ENCODE data around the gene SEMA5A. TPM values are rescaled to one million over a fixed set of nuclear protein-coding genes. Genes with fewer than 3 reads are reported as not detected.

The SEMA5A gene
- total and polyA plus RNA-seq, 2 of the 8 experiments (the other 6 are each of a cell fraction or from before 2014, with no cell fraction given): 5.3 to 8.9 TPM

DNA sequence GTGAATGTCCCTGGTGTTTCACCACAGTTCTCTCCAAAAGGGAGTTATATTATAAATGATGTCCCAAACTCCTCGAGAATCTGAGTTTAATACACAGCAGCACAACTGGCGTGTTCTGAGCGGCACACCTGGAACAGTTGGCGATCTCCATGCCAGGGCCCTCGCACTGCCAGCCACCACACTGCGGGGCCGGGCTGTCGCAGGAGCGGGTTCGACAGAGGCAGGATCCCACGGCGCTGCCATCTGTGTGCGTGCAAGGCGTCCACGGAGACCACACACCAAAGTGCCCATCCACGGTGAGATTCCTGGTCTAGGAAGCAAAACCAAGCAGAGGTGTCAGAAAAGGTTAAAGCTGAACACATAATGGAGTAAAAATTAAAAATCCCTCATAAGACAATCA is 423.3 kb downstream of the SEMA5A start:
- Histone ChIP-seq H3K23me2 (ENCODE audit: low read depth, low read length) (no peaks in the 10 kb centered on the region), H3K27me3 (replicated peaks in 1 of 4; ENCODE audit: control insufficient read depth in 3 of 4, extremely low read depth in 1 of 4, insufficient read depth in 3 of 4, low read length in 3 of 4) (no peaks in the 10 kb centered on the region), H3K79me2 (ENCODE audit: control insufficient read depth in 1 of 2, insufficient read depth in 2 of 2, low read length in 2 of 2) (no peaks in the 10 kb centered on the region), H4K91ac (replicated peaks; ENCODE audit: insufficient read length, low read length) (no peak overlapping the region), H3K4me2 (ENCODE audit: insufficient read depth in 1 of 2, low read depth in 2 of 2, low read length in 2 of 2) (no peak overlapping the region), H2BK15ac (ENCODE audit: low read length) (no peak overlapping the region), H2BK5ac (ENCODE audit: low read depth, low read length) (no peak overlapping the region), H3K14ac (ENCODE audit: insufficient read length) (no peak overlapping the region), H3K4me3 (ENCODE audit: extremely low read depth in 1 of 4, insufficient read depth in 2 of 4, low read depth in 3 of 4, low read length in 4 of 4) (no peak overlapping the region), H3K79me1 (ENCODE audit: low read depth, low read length) (no peaks in the 10 kb centered on the region), H2AFZ (ENCODE audit: low read length) (no peak overlapping the region), H2BK12ac (ENCODE audit: low read depth, low read length) (no peak overlapping the region), H2BK20ac (ENCODE audit: low read length) (no peak overlapping the region), H3K56ac (replicated peaks; ENCODE audit: insufficient read length, low read depth, low read length) (no peak overlapping the region), H3K36me3 (ENCODE audit: control insufficient read depth in 2 of 4, insufficient read depth in 4 of 4, low read length in 3 of 4) (no peaks in the 10 kb centered on the region), H3K23ac (ENCODE audit: insufficient read length) (no peak overlapping the region), H3K4ac (replicated peaks; ENCODE audit: insufficient read length, low read depth, low read length) (no peak overlapping the region), H4K8ac (ENCODE audit: extremely low read depth, insufficient read depth, low read length) (no peak overlapping the region), H4K5ac (ENCODE audit: insufficient read length, low read depth, low read length) (no peak overlapping the region), H3K9ac (replicated peaks in 1 of 4; ENCODE audit: extremely low read depth in 1 of 4, low read depth in 3 of 4, low read length in 3 of 4) (no peak overlapping the region), H3K9me3 (ENCODE audit: insufficient read depth in 2 of 2, low read depth in 1 of 2, low read length in 1 of 2) (no peaks in the 10 kb centered on the region), H2AK5ac (ENCODE audit: low read depth, low read length) (no peak overlapping the region), H3K4me1 (replicated peaks in 1 of 4; ENCODE audit: control insufficient read depth in 3 of 4, insufficient read depth in 4 of 4, low read length in 3 of 4) (no peaks in the 10 kb centered on the region), H2BK120ac (replicated peaks; ENCODE audit: low read depth, low read length) (no peak overlapping the region), H4K20me1 (replicated peaks in 1 of 2; ENCODE audit: control insufficient read depth in 1 of 2, insufficient read depth in 2 of 2, low read length in 2 of 2) (no peaks in the 10 kb centered on the region), H3K18ac (ENCODE audit: extremely low read depth, low read length) (no peak overlapping the region), H3K27ac (ENCODE audit: low read depth, low read length) (no peak overlapping the region)
- 93% methylated on average over 16 of the region's 16 CpGs; no CpG with 5 or more reads in 1 of the 2 experiments for WGBS, 2 experiments (ENCODE audit: extremely low coverage in 1 of 2, insufficient coverage in 1 of 2, insufficient read length in 1 of 2, insufficient replicate concordance in 2 of 2, low coverage in 1 of 2, low lambda C conversion rate in 2 of 2, missing lambda C conversion rate in 1 of 2)
- ChIA-PET POLR2A (ENCODE audit: partially characterized antibody) (no interaction called here), CTCF (ENCODE audit: partially characterized antibody) (no interaction called here)
- no peak for FAIRE-seq
- no peak for DNase-seq (ENCODE audit: low read depth in 1 of 2, low spot score in 2 of 2)
- TF ChIP-seq SRF (IDR thresholded peaks at IDR 0.05; ENCODE audit: low read depth, low read length) (no peak), RFX5 (IDR thresholded peaks at IDR 0.05; ENCODE audit: borderline replicate concordance, low read depth, low read length) (no peak), CTBP2 (IDR thresholded peaks at IDR 0.05; ENCODE audit: borderline replicate concordance, insufficient read depth, insufficient read length, low read length) (no peak), CEBPB (IDR thresholded peaks at IDR 0.05; ENCODE audit: low read depth, low read length) (no peak), SIRT6 (IDR thresholded peaks at IDR 0.05; ENCODE audit: low read length) (no peak), CHD2 (IDR thresholded peaks at IDR 0.05; ENCODE audit: low read length) (no peak), CBX8 (IDR thresholded peaks at IDR 0.05; ENCODE audit: borderline replicate concordance, low read depth, low read length) (no peak), RNF2 (IDR thresholded peaks at IDR 0.05; ENCODE audit: borderline replicate concordance, low read depth, low read length, missing control alignments, poor library complexity, severe bottlenecking) (no peak), SP1 (IDR thresholded peaks at IDR 0.05; ENCODE audit: low read depth, low read length) (no peak)
- TF ChIP-seq, protein P1, sequence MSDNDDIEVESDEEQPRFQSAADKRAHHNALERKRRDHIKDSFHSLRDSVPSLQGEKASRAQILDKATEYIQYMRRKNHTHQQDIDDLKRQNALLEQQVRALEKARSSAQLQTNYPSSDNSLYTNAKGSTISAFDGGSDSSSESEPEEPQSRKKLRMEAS (IDR thresholded peaks at IDR 0.05): no peak
- TF ChIP-seq, protein P2, sequence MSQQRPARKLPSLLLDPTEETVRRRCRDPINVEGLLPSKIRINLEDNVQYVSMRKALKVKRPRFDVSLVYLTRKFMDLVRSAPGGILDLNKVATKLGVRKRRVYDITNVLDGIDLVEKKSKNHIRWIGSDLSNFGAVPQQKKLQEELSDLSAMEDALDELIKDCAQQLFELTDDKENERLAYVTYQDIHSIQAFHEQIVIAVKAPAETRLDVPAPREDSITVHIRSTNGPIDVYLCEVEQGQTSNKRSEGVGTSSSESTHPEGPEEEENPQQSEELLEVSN (IDR thresholded peaks at IDR 0.05): no peak

Measured in H1 (cell line).